GM20431 (cell line): ENCODE results near the gene FMC1.

Experiments used
- in situ Hi-C: fragments of 300-500 bp; cut with MseI, MboI; formaldehyde crosslinking; loops from one replicate; pipeline ENCODE4 v1.15.0; 2020; ENCODE audit warnings: low sequenced_read_pairs; ENCODE audit not compliant: unreplicated experiment

Gene FMC1

DNA sequence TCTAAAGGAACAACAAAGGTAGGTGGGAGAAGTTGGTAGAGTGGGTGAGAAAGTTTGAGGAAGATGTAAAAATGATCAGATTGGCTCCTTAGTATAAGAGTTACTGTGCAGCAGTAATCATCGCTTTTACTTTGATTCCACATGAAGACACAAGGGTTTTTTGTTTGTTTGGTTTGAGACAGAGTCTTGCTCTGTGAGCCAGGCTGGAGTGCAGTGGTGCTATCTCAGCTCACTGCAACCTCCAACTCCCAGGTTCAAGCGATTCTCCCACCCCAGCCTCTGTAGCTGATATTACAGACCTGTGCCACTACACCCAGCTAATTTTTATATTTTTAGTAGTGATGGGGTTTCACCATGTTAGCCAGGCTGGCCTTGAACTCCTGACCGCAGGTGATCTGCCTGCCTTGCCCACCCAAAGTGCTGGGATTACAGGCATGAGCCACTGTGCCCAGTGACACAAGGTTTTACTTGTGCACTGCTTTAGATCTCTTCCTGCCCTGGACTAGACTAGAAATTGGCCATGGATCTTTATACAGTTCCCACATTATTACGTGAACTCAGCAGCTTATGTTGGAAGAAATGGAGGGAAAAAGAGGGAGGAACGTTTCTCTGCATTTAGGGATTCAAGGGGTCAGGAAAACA, 29.3 kb downstream of the FMC1 start:
- in situ Hi-C loops: no loop called here

DNA sequence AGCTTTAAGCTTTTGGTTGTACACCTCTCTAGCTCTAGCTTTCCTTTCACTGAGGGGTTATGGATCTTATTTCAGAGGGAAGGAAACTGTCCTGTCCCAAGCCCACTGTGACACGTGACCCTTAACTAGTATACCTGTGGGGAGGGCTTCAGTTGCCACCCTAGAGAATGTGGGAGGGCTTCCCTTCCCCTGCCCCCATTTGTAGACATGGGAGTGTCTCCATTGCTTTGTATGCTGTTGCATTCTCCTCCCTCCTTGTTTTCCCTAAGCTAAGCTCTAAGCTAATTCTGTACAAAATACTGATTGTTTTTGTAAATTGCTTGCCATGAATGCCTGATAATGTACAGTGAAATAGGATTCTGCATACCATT, 29.8 kb downstream of the FMC1 start:
- in situ Hi-C loops: no loop called here

DNA sequence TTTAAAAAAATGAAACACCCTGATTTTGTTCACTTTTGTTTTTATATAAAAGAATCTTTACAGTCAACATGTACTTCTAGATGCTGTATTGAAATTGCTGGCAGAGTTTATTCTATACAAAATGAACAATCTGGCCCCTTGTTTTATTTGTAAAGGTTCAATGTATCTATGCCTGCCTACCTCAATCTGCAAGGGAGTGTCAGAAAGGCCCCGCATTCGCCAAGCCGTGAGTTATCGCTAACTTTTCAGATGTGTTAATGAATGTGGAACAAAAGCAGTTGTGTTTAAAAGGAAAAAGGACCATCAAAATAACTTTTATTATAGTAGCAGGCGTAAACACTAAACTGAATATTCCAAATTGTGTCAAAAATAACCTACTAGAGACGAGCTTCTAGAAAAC, 33.1 kb downstream of the FMC1 start:
- in situ Hi-C loops: no loop called here

DNA sequence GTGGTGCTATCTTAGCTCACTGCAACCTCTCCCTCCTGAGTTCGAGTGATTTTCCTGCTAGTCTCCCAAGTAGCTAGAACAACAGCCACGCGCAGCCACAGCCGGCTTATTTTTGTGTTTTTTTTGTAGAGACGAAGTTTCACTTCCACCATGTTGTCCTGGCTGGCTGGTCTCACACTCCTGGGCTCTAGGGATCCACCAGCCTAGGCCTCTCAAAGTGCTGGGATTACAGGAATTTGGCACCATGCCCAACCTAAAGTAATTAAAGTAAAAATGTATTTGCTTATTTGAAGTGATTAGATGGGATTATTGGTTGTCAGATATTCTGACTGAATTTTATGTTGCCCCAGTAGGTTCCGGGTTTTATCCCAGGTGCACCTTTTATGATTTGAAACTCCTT, 41.3 kb downstream of the FMC1 start:
- in situ Hi-C loops: no loop called here

DNA sequence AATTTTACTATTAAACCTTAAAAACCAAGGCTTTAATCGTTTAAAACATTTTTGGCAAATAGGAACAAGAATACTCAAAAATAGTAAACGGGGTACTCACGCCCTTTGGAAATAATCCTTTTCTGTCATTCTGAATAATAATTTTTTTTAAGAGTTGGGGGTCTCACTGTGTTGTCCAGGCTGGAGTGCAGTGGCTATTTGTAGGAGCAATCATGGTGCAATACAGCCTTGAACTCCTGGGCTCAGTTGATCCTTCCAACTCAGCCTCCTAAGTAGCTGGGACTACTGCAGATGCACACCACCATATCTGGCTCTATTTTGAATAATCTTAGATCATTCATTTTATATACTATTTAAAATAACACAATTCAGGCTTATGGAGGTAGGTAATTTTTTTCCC, 43.5 kb downstream of the FMC1 start:
- in situ Hi-C loops: no loop called here

DNA sequence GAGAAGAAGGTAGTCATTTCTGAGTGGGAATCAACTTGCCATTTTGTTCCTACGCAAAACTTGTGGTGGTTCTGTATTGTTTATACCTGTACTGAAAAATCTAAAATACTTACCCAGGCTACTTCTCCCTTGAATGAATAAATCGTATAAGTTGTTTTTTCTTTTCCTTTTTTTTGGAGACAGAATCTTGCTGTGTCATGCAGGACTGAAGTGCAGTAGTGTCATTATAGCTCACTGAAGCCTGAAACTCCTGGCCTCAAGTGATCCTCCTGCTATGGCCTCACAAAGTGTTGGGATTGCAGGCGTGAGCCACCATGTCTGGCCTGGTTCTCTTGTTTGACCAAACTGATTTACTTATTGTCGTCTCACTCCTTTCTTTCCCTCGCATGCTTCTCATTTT, 46.5 kb downstream of the FMC1 start:
- in situ Hi-C loops: no loop called here

DNA sequence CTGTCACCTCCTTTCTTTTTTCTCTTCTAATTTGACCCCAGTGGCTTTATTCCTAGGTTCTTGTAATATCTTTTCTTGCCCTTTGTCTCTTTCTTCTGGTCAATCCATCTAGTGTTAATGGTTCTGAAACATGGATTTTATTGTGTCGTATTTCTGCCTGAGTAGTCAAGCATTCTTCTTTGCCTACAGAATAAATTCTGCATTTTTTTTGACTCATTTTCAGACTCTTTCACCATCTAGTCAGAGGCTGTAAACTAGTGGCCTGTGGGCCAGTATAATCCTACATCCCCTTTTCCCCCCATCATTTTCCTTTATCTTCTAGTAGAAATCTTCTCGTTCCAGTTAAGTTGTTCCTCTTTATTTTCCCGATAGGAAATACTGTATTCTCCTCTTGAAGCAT, 48.0 kb downstream of the FMC1 start:
- in situ Hi-C loops: no loop called here

DNA sequence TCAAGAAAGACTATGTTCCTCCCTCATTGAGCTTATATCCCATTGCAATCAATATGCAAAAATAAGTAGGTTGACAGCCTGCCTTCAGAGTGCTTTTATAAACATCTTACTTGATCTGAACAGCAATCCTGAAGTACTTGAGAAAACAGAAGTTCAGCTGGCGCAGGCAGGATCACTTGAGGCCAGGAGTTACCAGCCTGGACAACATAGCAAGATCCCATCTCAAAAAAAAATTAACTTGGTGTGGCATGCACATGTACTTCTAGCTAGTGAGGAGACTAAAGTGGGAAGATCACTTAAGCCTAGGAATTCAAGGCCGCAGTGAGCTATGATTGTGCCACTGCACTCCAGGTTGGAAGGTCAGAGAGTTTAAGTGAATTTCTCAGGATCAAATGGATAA, 48.6 kb downstream of the FMC1 start:
- in situ Hi-C loops: no loop called here

DNA sequence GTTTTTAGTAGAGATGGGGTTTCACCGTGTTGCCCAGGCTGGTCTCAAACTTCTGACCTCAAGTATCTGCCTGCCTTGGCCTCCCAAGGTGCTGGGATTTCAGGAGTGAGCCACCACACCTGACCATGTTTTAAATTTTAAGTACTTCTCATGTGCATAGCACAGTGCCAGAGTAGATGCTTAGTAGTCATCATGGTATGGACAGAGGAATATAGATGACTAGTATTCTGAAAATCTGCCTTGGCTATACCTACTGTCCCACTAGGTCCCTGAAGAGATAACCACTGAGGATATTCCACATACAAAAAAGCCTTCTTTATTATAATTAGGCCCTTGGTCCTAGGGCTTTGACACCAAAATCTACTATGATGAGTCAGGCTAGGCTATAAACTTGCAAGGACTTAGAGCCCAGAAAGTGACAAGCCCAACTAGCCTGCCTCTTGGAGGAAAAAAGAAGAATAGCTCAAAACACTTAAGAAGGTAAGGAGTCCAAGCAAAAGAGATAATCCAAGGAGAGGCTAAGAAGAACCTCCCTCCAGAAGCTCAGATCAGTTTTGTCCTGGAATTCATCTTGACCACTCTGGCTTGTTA, 52.6 kb downstream of the FMC1 start:
- in situ Hi-C loops: no loop called here

DNA sequence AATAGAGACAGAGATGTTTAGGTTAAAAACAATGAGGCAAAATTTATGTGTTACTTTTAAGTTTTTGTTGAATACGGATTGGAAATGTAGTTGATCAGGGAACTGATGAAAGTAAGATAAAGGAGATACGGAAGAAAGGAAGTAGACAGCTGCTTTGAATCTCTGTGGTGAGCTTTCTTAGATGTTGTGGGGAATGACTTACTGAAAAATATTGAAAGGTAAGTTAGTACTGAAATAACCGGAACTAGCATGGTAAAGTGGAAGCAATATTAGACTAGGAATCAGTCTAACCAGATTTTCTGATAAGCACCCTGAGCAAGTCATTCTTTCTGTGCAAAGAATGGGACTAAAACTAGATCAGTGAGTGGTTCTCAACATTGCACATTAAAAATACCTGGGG, 53.4 kb downstream of the FMC1 start:
- in situ Hi-C loops: no loop called here
